ENCODE measurements around the gene TRAPPC2B.
A peak's percentile ranks its signal among the peaks of the same experiment; 100 is the strongest.
"Not testable (repeated sequence)": the region's sequence is repeated elsewhere in the genome, so short reads cannot be mapped to it uniquely, and the experiment has no call there.

Gene TRAPPC2B

DNA sequence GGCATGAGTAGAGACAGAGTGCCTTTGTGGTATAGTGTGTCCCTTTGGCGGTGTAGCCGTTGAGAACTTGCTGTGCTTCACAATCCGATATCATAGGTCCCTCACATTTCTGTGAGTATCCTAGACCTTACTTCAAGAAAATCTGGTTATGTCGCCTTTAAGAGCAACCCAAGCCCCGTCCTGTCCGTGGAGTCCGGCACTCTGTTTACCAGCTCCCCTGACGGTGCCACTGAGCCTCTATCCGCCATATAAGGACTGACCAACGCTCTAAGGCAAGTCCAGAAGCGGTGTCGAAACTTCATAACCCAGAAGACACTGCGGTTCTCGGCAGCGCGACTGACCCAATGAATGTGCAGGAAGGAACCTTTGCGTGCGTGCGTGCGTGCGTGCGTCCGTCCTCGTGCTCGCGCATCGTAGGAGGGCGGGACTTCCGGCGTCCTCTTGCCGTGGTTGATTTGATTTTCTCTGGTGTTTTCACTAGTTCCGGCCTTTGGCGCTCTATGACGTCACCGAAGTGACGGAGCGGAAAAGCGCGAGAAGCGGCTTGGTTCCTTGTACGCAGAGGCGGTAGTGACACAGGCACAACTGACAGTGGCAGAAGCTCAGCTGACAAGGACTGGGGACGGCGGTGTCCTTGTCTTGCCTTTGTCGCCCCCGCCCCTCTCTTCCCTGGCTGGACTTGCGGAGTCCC, at the start of gene TRAPPC2B, which contains the start of gene ZNF547:
TRAPPC2B (plus strand) TSS at position 555 of the 691 bp plus-strand sequence. CDS start 1,283 bp downstream, outside the sequence.
ZNF547 (plus strand) TSS at position 555 of the 691 bp plus-strand sequence. CDS start 5,005 bp downstream, outside the sequence.
- DNase-seq = peak; percentile 99

DNA sequence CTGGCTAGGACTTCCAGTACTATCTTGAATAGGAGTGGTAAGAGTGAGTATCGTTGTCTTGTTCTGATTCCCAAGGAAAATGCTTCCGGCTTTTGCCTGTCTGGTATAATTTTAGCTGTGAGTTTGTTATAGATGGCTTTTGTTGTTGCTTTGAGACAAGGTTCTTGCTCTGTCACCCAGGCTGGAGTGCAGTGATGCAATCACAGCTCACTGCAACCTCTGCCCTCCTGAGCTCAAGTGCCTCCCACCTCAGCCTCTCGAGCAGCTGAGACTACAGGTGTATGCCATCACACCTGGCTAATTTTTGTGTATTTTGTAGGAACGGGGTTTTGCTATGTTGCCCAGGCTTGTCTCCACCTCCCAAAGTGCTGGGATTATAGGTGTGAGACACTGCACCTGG, 49.2 kb upstream of the TRAPPC2B start:
- no peak for DNase-seq

DNA sequence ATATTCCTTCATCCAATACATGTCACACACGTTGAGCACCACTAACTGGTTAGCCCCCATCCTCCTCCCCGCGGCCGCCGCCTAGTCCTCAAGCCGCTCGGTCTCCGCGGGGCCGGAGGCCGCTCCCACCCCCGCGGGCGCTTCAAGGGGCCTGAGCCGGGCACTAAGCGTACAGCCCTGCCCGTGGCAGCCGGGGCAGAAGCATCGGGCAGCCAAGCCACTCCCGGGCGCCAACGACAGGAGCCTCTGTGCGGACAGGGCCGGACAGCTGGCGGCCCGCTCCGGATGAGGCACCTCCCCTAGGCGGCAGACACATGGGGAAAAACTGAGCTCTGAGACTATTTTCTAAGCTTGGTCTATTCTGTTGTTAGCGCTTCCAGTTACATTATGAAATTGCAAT, 45.8 kb upstream of the TRAPPC2B start:
- DNase-seq = no peak

DNA sequence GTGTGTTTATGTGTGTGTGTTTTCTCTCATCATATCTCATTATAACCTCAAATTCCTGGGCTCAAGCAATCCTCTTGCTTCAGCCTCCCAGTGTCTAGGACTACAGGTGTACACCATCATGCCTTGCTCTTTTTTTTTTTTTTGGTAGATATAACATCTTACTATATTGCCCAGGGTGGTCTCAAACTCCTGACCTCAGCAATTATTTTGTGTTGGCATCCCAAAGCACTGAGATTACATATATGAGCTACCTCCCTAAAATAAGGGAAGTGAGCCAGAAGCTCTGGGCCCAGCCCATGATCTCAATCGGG, 43.5 kb upstream of the TRAPPC2B start:
- DNase-seq = no peak

DNA sequence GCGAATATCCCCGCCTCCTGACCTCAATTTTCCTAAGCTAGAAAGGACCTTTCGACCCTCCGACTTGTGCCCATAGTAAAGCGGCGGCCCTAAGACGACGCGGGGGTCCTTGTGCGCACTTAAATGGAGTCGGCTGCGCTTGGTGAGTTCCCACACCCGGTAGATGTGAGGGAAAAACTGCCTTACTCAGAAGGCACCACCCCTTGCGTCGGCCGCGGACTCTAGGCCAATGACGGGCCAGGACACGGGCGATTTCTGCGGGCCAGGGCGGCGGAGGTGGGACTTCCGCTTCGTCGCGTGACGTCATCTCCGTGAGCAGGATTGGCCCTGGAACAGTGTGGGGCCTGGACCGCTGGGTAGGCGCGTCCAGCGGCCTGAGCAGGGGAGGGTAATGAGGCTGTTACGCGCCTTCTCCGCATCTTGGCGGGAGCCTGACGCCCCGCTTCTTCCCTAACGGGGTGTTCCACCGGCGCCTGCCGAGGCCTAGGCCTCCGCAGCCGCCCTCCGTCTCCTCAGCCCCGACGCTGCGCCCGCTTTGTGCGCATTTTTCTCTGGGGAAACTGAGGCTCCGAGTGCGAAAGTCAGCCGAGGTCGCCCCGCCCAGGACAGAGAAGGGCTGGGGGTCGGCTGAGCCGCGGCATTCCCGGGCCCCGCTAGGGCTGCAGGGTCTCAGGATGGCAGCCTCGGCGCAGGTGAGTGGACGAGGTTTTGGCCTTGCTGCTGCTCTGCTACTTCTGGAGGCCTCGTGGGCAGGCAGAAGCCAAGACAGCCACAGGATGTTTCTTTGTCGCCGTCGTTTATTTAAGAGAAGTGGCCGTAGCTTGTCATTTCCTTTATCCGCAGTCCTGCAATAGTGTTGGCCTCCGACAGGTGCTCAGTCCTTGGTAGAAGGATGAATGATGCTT, 42.9 kb upstream of the TRAPPC2B start, which contains the start of gene ZNF543:
ZNF543 (plus strand) TSS at position 293 of the 905 bp plus-strand sequence; CDS start at position 675, 382 bp downstream.
- peak; percentile 94 for DNase-seq

DNA sequence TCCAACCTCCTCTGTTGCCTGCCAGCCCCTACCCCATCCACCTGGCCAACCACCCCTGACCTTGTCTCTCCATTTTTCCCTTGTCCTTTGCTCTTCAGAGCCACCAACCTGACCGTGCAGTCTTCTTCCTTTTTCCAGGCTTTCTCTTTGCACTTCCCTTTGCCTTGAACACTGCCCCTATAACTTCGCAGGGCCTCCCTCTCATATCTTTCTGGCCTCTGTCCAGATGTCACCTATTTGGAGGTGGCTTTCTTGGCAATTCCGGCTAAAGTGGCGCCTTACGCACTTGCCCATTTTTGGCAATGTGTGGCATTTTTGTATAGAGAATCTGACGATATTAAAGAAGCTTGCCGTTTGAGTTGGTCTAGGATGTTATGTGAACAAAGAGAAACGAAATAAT, 42.2 kb upstream of the TRAPPC2B start:
- no peak for DNase-seq

DNA sequence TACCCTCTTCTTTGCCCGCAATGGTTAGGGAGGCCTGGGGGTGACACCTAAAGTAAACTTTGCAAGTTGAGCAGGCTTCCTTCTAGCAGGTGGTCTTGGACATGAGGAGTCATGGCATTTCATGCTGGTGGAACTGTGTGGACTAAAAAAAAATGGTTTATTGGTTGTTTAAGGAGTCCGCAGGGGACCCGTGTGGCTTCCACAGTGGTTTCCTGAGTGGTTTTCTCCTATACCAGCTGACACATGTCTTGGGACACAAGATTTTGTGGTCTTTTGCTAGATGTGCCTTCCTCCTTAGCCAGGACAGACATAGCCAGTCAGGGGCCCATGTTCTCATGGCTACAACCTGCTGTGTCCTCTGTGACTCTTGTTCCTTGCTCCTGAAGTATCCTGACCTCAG, 41.6 kb upstream of the TRAPPC2B start:
- no peak for DNase-seq

DNA sequence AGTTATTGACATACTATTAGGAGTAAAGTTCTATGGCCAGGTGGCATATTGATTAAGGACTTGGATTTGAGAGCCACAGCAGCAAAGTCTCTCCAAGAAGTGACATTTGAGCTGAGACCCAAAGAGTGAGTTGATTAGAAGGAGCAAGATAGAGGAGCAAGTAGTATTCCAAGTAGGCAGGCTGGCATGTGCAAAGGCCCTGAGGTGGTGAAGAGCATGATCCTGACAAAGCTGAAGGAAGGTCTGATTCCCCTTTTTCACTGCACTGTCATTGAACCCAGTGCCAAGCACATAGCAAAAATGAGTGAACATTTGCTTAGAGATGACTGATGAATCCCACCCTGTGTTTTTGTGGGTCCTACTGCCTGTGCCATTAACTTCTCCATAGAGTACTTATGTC, 38.4 kb upstream of the TRAPPC2B start:
- DNase-seq = no peak

DNA sequence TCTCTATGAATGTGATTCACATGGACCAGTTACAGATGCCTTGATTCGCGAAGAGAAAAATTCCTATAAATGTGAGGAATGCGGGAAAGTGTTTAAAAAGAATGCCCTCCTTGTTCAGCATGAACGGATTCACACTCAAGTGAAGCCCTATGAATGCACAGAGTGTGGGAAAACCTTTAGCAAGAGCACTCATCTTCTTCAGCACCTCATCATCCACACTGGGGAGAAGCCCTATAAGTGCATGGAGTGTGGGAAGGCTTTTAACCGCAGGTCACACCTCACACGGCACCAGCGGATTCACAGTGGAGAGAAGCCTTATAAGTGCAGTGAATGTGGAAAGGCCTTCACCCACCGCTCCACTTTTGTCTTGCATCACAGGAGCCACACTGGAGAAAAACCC, 35.4 kb upstream of the TRAPPC2B start:
- DNase-seq = no peak

DNA sequence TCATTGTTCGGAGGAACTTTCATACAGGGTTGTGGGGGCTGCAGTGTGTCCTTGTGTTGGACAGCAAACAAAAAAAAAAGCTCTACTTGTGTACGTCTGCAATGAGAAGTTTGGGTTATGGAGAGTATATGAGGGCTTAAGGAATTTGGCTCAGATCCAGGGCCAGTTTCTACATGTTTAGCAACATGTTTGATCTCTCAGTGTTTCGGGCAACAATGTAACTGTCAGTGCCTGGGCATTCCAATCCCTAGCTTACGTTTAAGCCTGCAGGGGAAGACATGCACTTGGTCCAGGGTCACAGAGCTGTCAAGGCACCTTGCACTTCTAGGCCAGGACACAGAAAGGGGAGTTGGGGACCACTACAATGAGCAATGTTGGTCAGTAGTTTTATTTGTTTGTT, 29.2 kb upstream of the TRAPPC2B start:
- DNase-seq = no peak

DNA sequence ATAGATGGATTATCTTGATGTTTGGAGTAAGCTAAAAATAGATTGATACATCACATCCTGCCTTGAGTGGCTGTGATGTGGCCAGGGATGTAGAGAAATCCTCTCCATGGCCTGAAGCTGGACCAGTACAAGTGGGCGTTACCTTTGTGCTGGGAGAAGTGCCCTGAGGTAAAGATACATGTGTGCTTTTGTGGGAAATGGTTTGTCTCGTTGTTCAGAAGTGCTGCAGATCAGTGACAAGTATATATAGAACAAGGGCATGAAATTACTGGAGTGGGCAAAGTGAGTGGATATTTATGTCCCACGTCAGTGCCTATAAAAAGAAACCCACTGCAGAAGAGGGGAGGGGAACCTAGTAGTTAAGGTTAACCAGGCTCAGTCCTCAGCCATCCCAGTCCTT, 24.5 kb upstream of the TRAPPC2B start:
- DNase-seq = no peak

DNA sequence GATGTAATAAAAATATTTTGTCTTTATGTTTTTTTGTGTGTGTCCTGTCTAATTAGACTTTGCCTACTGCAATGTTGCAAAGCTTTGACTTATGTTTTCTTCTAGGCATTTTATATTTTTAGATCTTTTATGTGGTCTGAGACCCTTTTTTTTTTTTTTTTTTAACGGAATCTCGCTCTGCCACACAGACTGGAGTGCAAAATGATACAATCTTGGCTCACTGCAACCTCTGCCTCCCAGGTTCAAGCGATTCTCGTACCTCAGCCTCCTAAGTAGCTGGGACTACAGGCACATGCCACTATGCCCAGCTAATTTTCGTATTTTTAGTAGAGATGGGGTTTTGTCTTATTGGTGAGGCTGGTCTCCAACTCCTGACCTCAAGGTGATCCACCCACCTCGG, 20.8 kb upstream of the TRAPPC2B start:
- no peak for DNase-seq

DNA sequence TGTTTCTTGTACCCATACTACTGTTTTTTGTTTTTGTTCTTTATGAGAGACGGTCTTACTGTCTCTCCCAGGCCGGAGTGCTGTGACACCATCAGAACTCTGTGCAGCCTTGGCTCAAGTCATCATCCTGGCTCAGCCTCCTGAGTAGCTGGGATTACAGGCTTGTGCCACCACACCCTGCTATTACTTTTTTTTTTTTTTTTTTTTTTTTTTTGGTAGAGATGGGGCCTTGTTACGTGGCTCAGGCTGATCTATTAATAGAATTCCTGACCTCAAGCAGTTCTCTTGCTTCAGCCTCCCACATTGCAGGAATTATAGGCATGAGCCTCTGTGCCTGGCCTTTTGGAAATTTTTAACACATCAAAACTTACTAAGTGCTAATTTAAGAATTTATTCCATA, 15.2 kb upstream of the TRAPPC2B start:
- DNase-seq = no peak

DNA sequence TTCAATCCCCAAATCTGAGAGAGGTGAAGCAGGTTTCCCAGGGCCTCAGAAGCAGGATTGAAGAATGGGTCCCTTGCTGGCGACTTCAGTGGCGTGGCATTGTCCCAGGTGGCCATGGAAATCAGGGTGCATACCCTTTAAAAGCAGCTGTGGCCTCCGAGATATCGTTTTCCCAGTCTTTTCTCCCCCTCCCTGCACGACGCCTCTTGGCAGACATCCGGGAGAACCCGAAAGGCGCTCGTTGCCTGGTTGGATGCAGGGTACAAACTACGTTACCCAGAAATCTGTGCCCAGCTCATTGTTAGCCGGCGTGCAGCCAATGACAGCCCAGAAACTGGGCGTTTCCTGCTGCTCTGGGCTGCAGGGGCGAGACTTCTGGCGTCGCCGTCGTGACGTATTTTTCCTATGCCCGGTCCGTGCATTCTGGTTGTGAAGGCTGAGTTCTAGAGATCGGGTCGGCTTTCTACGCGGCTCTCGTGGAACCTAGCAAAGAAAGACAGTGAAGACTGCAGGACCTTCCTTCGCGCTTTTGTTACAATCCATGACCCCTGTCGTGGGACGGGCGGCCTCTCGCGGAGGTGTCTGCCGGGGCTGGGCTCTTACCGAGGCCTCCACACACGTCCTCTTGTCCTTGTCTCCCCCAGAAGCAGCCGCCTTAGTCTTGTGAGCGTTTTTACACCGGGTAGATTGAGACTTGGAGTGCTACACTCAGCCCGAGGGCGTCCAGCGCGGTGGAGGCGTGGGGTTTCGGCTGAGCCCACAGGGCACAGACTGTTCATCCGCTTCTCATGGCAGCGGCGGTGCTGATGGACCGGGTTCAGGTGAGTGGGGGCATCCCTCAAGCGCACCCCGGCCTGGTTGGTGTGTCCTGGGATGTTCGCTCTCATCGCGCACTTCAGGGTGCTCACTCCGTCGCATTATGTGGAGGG, 12.2 kb upstream of the TRAPPC2B start, which contains the start of gene ZNF304:
ZNF304 (plus strand) TSS at position 395 of the 929 bp plus-strand sequence; CDS start at position 789, 394 bp downstream.
- DNase-seq = peak; percentile 88

DNA sequence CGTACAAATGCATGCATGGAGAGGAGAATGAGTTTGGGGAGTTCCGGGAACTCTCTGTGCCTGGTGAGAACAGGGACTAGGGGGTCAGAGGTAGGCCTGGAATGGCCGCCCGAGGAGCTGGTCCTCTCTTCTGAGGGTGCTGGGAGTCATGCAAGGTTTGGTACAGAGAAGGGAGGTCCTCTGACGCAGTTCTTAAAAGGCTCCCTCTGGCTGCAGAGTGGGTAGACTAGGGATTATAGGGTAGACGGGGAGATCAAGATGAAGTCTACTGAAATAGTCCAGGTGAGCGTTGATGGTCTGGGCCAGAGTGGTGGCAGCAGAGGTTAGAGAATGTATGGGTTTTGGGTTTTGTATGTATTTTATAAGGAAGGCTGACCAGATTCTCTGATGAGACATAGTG, 11.5 kb upstream of the TRAPPC2B start:
- DNase-seq = no peak

DNA sequence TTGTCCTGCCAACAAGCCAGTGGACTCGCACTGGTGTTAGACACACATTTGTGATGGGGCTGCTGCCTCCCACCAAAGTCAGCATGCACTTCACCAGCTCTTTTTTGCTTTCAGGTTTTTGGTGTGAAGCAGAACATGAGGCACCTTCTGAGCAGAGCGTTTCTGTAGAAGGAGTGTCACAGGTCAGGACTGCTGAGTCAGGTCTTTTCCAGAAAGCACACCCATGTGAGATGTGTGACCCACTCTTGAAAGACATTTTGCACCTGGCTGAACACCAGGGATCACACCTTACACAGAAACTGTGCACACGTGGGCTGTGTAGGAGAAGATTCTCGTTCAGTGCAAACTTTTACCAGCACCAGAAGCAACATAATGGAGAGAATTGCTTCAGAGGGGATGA, 7.4 kb upstream of the TRAPPC2B start:
- DNase-seq = no peak

DNA sequence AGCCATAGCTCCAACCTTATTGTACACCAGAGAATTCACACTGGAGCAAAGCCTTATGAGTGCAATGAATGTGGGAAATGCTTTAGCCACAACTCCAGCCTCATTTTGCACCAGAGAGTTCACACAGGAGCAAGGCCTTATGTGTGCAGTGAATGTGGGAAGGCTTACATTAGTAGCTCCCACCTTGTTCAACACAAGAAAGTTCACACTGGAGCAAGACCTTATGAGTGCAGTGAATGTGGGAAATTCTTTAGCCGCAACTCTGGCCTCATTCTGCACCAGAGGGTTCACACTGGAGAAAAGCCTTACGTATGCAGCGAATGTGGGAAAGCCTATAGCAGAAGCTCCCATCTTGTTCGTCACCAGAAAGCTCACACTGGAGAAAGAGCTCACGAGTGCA, 5.9 kb upstream of the TRAPPC2B start:
- DNase-seq = no peak

DNA sequence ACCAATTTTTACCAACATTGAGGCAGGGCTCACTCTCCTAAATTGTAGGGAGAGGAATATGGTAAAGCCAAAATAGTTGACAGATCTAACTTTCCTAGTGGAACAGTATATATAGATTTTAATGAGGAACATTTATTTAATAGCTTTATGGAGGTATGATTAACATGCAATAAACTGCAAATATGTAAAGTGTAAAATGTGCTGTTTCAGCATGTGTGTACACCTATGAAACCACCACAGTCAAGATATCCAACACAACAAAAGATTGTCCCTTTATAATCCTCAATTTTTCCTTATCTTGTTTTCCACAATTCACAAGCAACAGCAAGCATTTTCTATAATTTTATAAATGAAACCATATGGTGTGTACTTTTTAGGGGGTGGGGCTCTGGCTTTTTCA, 4.1 kb upstream of the TRAPPC2B start:
- DNase-seq = no peak

DNA sequence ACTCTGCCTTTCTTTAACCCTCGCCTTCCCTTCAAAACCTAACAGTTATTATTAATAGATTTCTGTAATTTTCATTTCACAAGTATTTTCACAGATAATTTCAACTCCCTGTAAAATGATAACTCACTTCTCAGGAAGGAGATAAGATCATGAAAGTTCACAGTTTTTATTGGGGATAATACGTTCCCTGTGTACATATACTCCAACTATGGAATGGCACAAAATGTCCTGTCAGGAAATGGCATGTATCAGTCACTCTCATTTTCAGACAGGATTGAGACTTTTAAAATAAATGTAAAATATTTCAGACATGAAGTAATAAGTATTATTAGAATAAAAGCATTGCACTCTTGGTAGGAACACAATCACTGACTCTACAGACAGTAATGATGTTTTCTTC, 932 bp upstream of the TRAPPC2B start:
- no peak for DNase-seq

DNA sequence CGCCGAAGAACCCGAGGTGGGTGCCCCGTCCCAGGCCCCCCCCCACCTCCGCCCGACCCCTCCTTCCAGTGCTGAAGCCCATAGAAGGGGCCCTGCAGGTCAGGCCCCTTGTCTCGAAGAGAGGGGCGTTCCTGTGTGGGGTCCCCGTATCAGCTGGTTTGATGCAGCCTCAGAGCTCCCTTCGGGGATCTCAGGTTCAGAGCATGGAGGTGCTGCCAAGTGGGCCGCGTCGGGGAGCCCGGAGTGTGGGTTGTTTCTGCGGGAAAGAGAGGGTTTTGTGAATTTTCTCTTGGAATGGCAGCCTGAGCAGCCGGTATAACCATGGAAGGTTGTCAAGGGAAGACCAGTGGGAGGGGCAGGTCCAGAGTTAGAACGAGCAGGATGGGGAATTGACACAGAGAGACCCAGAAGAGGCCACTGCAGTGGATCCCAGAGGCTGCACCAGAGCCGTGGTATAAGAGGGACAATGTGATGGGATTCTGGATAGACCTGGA, 384 bp downstream of the TRAPPC2B start:
- no peak for DNase-seq

DNA sequence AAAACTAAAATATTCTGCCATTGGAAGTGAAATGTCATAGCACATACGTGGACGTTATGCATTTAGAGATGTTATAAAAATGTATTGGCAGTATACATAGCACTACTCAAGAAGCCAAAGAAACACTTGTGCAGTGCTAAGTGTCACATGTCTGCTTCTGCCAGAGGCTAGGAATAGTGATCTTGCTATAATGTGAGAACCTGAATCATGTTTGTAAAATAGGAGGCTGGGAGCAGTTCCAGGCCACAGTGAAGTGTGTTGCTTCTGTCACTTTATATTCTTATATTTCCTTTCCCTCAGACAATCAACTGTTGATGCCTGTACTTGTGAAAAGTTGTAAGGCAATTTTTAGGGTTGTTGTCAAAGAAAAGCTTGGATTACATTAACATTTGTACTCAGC, 3.4 kb downstream of the TRAPPC2B start:
- no peak for DNase-seq

DNA sequence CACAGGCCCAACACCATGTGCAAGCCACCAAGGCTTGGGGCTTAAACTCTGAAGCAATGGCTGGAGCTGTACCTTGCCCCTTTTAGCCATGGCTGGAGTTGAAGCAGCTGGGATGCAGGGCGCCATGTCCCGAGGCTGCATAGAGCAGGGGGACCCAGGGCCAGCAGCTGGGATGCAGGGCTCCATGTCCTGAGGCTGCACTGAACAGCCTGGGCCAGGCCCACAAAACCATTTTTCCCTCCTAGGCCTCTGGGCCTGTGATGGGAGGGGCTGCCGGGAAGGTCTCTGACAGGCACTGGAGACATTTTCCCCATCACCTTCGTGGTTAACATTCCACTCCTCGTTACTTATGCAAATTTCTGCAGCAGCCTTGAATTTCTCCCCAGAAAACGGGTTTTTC, 10.8 kb downstream of the TRAPPC2B start:
- DNase-seq = no peak

DNA sequence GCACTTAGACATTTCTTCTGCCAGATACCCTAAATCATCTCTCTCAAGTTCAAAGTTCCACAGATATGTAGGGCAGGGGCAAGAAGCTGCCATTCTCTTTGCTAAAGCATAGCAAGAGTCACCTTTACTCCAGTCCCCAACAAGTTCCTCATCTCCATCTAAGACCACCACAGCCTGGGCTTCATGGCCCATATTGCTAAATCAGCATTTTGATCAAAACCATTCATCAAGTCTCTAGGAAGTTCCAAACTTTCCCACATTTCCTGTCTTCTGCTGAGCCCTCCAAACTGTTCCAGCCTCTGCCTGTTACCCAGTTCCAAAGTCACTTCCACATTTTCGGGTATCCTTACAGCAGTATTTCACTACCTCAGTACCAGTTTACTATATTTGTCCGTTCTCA, 11.3 kb downstream of the TRAPPC2B start:
- not testable (repeated sequence) for DNase-seq
